Fibroblast of lung (primary cell): Measurements from ENCODE around the gene GNPDA1. TPM values are rescaled to one million over a fixed set of nuclear protein-coding genes. Genes with fewer than 3 reads are reported as not detected.
A peak's percentile ranks its signal among the peaks of the same experiment; 100 is the strongest.

Experiments
- DNase-seq, 2 donors: peaks; one replicate each; pipeline versions ENCODE4 v3.0.0 to v3.0.0-alpha.2; 2010; ENCODE audit warnings: low read depth in 2 of 2
- H2AFZ ChIP-seq: 2 replicates; pipeline ENCODE4 v1.5.1; 2012; ENCODE audit warnings: low read length, control low read depth, inconsistent platforms
- H3K27ac ChIP-seq: 2 replicates; pipeline ENCODE4 v1.5.1; 2011; ENCODE audit warnings: low read length, control low read depth; ENCODE audit not compliant: insufficient read depth
- H3K27me3 ChIP-seq: 2 replicates; pipeline ENCODE4 v1.5.1; 2011; ENCODE audit warnings: mild to moderate bottlenecking, low read length; ENCODE audit not compliant: control insufficient read depth, insufficient read depth
- H3K36me3 ChIP-seq: 2 replicates; pipeline ENCODE4 v1.5.1; 2011; ENCODE audit warnings: low read length; ENCODE audit not compliant: control insufficient read depth, insufficient read depth
- H3K4me1 ChIP-seq: 2 replicates; pipeline ENCODE4 v1.5.1; 2011; ENCODE audit warnings: low read length; ENCODE audit not compliant: control insufficient read depth, insufficient read depth; ENCODE audit errors: extremely low read depth
- H3K4me2 ChIP-seq: 2 replicates; pipeline ENCODE4 v1.5.1; 2011; ENCODE audit warnings: low read length, control low read depth; ENCODE audit not compliant: insufficient read depth; ENCODE audit errors: extremely low read depth
- H3K4me3 ChIP-seq, 4 experiments: fragments of 200-600 bp in 1 of 4; sonication (generic) in 1 of 4; replicated peaks in 1 of 4; 2 replicates each; pipeline ENCODE4 v1.5.1; 2011 to 2016; ENCODE audit warnings: low read length in 4 of 4, low read depth in 3 of 4, mild to moderate bottlenecking in 3 of 4, control low read depth in 2 of 4, inconsistent platforms in 1 of 4, mixed read lengths in 1 of 4; ENCODE audit not compliant: insufficient read depth in 1 of 4; ENCODE audit errors: control extremely low read depth in 1 of 4
- H3K79me2 ChIP-seq: 2 replicates; pipeline ENCODE4 v1.5.1; 2012; ENCODE audit warnings: mild to moderate bottlenecking, low read length, inconsistent platforms; ENCODE audit not compliant: control insufficient read depth, insufficient read depth
- H3K9ac ChIP-seq: 2 replicates; pipeline ENCODE4 v1.5.1; 2011; ENCODE audit warnings: mild to moderate bottlenecking, low read length, control low read depth; ENCODE audit not compliant: insufficient read depth
- H3K9me3 ChIP-seq: 2 replicates; pipeline ENCODE4 v1.5.1; 2012; ENCODE audit warnings: low read depth, low read length; ENCODE audit not compliant: control insufficient read depth, insufficient read depth
- H4K20me1 ChIP-seq: 2 replicates; pipeline ENCODE4 v1.5.1; 2011; ENCODE audit warnings: low read length; ENCODE audit not compliant: control insufficient read depth, insufficient read depth; ENCODE audit errors: extremely low read depth
- CTCF ChIP-seq, 2 donors: IDR thresholded peaks in 1 of 2; conservative IDR thresholded peaks in 1 of 2; 1 replicate in 1 of 2; 2 replicates in 1 of 2; pipeline ENCODE4 v1.5.1; 2011 to 2012; ENCODE audit warnings: low read length in 2 of 2, control low read depth in 1 of 2, inconsistent platforms in 1 of 2, low read depth in 1 of 2, mild to moderate bottlenecking in 1 of 2
- EZH2 ChIP-seq: IDR thresholded peaks from 2 replicates; pipeline ENCODE4 v1.5.1; 2012; ENCODE audit warnings: low read length, control low read depth, mild to moderate bottlenecking; ENCODE audit errors: missing control alignments
- polyA plus RNA-seq, 2 donors: library from polyadenylated mRNA; depleted of rRNA in 1 of 2; stranded (reverse) in 1 of 2; unstranded in 1 of 2; fragments of >200 nt; gene quantifications; 2 replicates each; pipeline ENCODE4 v1.2.1, GENCODE V29; 2011 to 2012; ENCODE audit warnings: missing spikeins in 1 of 2
- total RNA-seq: library from RNA; depleted of rRNA; stranded (reverse); fragments of >200 nt; gene quantifications from 2 replicates; pipeline ENCODE4 v1.2.1, GENCODE V29; 2014

Gene GNPDA1
- total and polyA plus RNA-seq, 2 donors (not counting 1 experiment from before 2014, with no cell fraction given): 30.0 to 64.2 TPM

DNA sequence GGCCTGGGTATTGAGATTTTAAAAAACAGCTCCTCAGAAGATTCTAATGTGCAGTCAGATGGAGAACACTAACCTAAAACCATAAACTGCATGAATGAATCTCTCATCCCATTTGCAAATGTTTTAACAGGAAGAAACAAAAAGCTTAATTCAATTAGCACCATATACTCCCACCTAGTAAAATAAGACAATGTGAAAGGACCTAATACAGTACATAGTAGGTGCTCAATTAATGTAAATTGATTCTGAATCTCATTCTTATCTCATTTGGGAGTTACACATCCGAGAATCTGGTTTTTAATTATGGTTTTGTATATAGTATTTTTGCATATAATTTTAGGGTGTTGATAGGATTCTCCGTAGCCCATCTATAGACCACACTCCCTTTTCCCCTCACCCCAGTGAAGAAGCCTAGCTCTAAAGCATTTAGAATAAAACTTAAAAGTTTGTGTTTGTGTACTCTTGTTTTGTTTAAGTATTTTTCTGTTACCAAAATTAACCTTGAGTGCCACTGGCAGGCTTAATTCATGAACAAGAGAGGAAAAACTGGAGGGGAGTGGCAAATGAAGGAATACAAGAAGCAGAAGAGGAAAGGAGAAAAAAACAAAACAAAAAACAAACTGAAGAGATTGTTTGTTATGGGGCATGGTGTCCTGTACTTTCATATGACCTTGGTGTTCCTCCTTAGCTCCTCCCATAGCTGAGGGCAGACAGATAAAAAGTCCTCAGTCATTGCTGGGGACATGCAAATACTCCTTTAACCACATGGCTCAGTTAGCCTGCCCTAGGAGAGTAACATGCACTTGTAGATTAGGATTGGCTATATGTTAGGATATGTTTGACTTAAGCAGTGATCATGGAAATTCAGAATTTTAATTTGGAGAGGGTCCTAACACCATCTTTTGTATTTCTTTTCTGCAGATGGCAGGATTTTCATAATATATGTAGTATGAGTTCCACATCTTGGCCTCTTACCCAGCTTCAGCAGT lies 42.8 kb downstream of the GNPDA1 start:
- Histone ChIP-seq H3K9me3 (no peaks in the 10 kb centered on the region), H3K27me3 (no peaks in the 10 kb centered on the region), H2AFZ (no peak overlapping the region), H4K20me1 (no peaks in the 10 kb centered on the region), H3K4me3 (peak overlapping the region; percentile 70 to 95 (median 77)), H3K36me3 (no peaks in the 10 kb centered on the region), H3K79me2 (peaks cover 22% of the 10 kb centered on the region), H3K9ac (peak overlapping the region; percentile 91), H3K27ac (peak overlapping the region; percentile 93), H3K4me1 (peaks cover 19% of the 10 kb centered on the region), H3K4me2 (peak overlapping the region; percentile 96)
- TF ChIP-seq EZH2 (no peak), CTCF (conservative IDR thresholded peaks at IDR 0.05 in 1 of 2, IDR thresholded peaks at IDR 0.05 in 1 of 2; ENCODE audit: low read depth in 1 of 2, low read length in 2 of 2) (no peak)
- peak in 1 of 2 donors; percentile 11 for DNase-seq

- peaks cover 12% of the 10 kb centered on the region for H3K4me1 ChIP-seq
- H2AFZ ChIP-seq: peak within 1 kb of the TSS; percentile 62
- no peaks in the 10 kb centered on the region for H3K36me3 ChIP-seq
- peak within 1 kb of the TSS; percentile 96 for H3K4me2 ChIP-seq
- peak; percentile 92 for DNase-seq
- H4K20me1 ChIP-seq: no peaks in the 10 kb centered on the region
- H3K27me3 ChIP-seq: no peaks in the 10 kb centered on the region
- no peaks in the 10 kb centered on the region for H3K9me3 ChIP-seq
- peak within 1 kb of the TSS; percentile 93 for H3K27ac ChIP-seq
- TF ChIP-seq EZH2 (no peak), CTCF (conservative IDR thresholded peaks at IDR 0.05 in 1 of 2, IDR thresholded peaks at IDR 0.05 in 1 of 2; ENCODE audit: low read depth in 1 of 2, low read length in 2 of 2) (peak; percentile 68 to 74)
- peak within 1 kb of the TSS; percentile 70 to 95 (median 77) for H3K4me3 ChIP-seq
- H3K79me2 ChIP-seq: peaks cover 22% of the 10 kb centered on the region
- H3K9ac ChIP-seq: peak within 1 kb of the TSS; percentile 91
These were observed 43.8 kb downstream of the GNPDA1 start, which contains the start of gene RNF14 for GRCh38 chr5:141968914-141969608. Gene RNF14 (plus strand): TSS chr5:141969105. CDS start chr5:141973589, 4,484 bp downstream.

- Histone ChIP-seq H3K27ac (no peak overlapping the region), H3K4me1 (peaks cover 6% of the 10 kb centered on the region), H3K4me2 (no peak overlapping the region), H3K27me3 (no peaks in the 10 kb centered on the region), H4K20me1 (no peaks in the 10 kb centered on the region), H3K79me2 (peaks cover 18% of the 10 kb centered on the region), H3K9me3 (no peaks in the 10 kb centered on the region), H3K4me3 (no peak overlapping the region), H3K36me3 (no peaks in the 10 kb centered on the region), H3K9ac (no peak overlapping the region), H2AFZ (no peak overlapping the region)
- TF ChIP-seq EZH2 (no peak), CTCF (conservative IDR thresholded peaks at IDR 0.05 in 1 of 2, IDR thresholded peaks at IDR 0.05 in 1 of 2; ENCODE audit: low read depth in 1 of 2, low read length in 2 of 2) (no peak)
- DNase-seq: no peak
These were observed 45.9 kb downstream of the GNPDA1 start for GRCh38 chr5:141966963-141967333.
